ENCODE measurements around the gene KDM4C.

GRCh38 chr9:6870650-6871477 lies 113.1 kb downstream of the KDM4C start:
- no peak for TF ChIP-seq FOXM1 (CRISPR knock-in tag; IDR thresholded peaks at IDR 0.05)
- no peak for TF ChIP-seq CTCF (CRISPR knock-in tag; IDR thresholded peaks at IDR 0.05)
- TF ChIP-seq ELF4 (CRISPR knock-in tag; IDR thresholded peaks at IDR 0.05; ENCODE audit: borderline replicate concordance): no peak
- no peak for TF ChIP-seq GTF2F1 (IDR thresholded peaks at IDR 0.05; ENCODE audit: low read length)
